DOHH2 (cell line): ENCODE results near the gene GPR183.
A peak's percentile ranks its signal among the peaks of the same experiment; 100 is the strongest.

ENCODE experiments used
- H3F3A ChIP-seq: fragments of 200-600 bp; sonication (generic), shearing (Covaris generic); 2 replicates; pipeline ENCODE4 v1.6.0; 2016; ENCODE audit warnings: antibody characterized with exemption, mild to moderate bottlenecking; ENCODE audit not compliant: control insufficient read depth, insufficient read depth
- H3K27ac ChIP-seq: fragments of 200-600 bp; sonication (generic); 2 replicates; pipeline ENCODE4 v1.5.1; 2014; ENCODE audit warnings: low read depth, mild to moderate bottlenecking, low read length, moderate library complexity
- H3K27me3 ChIP-seq: fragments of 200-600 bp; sonication (generic); 2 replicates; pipeline ENCODE4 v1.6.1; 2014; ENCODE audit warnings: mild to moderate bottlenecking, low read length, mixed read lengths; ENCODE audit not compliant: control insufficient read depth
- H3K36me3 ChIP-seq: fragments of 200-600 bp; sonication (generic); 2 replicates; pipeline ENCODE4 v1.6.1; 2014; ENCODE audit warnings: mild to moderate bottlenecking, low read length, moderate library complexity, mixed read lengths; ENCODE audit not compliant: control insufficient read depth
- H3K4me1 ChIP-seq: fragments of 200-600 bp; sonication (generic); 2 replicates; pipeline ENCODE4 v1.6.1; 2014; ENCODE audit warnings: mild to moderate bottlenecking, low read length, mixed read lengths; ENCODE audit not compliant: control insufficient read depth
- H3K4me2 ChIP-seq: fragments of 200-600 bp; sonication (generic); 2 replicates; pipeline ENCODE4 v1.6.0; 2014; ENCODE audit warnings: mild to moderate bottlenecking, low read length, moderate library complexity
- H3K4me3 ChIP-seq: fragments of 200-600 bp; sonication (generic); 2 replicates; pipeline ENCODE4 v1.5.1; 2014; ENCODE audit warnings: mild to moderate bottlenecking, low read length, mixed read lengths
- H3K79me2 ChIP-seq: fragments of 200-600 bp; sonication (generic); 2 replicates; pipeline ENCODE4 v1.6.1; 2014; ENCODE audit warnings: mild to moderate bottlenecking, low read length, mixed read lengths; ENCODE audit not compliant: control insufficient read depth
- H3K9me2 ChIP-seq: fragments of 200-600 bp; sonication (generic); replicated peaks from 2 replicates; pipeline ENCODE4 v1.6.1; 2014; ENCODE audit warnings: mild to moderate bottlenecking, low read length, mixed read lengths; ENCODE audit not compliant: control insufficient read depth
- H3K9me3 ChIP-seq: fragments of 200-600 bp; sonication (generic); 2 replicates; pipeline ENCODE4 v1.6.1; 2014; ENCODE audit warnings: antibody characterized with exemption, low read length, mixed read lengths; ENCODE audit not compliant: control insufficient read depth, insufficient read depth
- H4K20me1 ChIP-seq: fragments of 200-600 bp; sonication (generic); 2 replicates; pipeline ENCODE4 v1.6.0; 2014; ENCODE audit warnings: low read depth, mild to moderate bottlenecking, antibody characterized with exemption, low read length, moderate library complexity; ENCODE audit not compliant: control insufficient read depth, insufficient read depth
- EZH2phosphoT487 ChIP-seq: fragments of 200-600 bp; sonication (generic); IDR thresholded peaks from 2 replicates; pipeline ENCODE4 v1.6.1; 2017; ENCODE audit warnings: borderline replicate concordance, mild to moderate bottlenecking, antibody characterized with exemption, low read length, moderate library complexity, mixed read lengths
- TF ChIP-seq, protein P1 (sequence below): fragments of 200-600 bp; sonication (generic); IDR thresholded peaks from one replicate; pipeline ENCODE4 v1.5.1; 2014; ENCODE audit warnings: antibody characterized with exemption, mild to moderate bottlenecking, low read depth, low read length; ENCODE audit not compliant: poor library complexity, severe bottlenecking

GPR183 gene

DNA sequence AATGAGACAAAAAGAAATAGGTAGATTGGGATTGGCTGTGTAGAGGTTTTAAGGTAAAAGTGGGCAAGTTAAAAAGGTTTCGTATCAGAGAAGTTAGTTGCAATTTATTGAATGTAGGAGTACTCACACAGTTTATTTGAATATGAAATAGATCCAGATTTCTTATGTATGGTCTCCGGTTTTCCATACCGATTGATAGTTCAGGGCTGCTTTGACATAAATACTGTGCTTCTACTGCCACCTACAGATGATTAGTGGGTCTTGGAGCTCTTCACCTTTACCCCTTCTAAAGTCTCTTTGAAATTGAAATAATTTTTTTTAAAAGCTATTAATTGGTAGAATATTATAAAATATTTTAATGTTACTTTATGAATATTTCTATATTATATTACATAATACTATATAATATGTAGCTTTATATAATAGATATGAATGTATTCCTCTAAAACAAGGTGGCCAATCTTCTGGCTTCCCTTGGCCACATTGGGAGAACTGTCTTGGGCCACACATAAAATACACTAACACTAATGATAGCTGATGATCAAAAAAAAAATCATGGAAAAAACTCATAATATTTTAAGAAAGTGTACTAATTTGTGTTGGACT is 41.3 kb downstream of the GPR183 start:
- peaks cover 51% of the 10 kb centered on the region for H3K4me1 ChIP-seq
- H4K20me1 ChIP-seq: peaks cover 10% of the 10 kb centered on the region
- peaks cover 8% of the 10 kb centered on the region for H3F3A ChIP-seq
- H3K4me3 ChIP-seq: no peak overlapping the region
- H3K4me2 ChIP-seq: no peak overlapping the region
- H3K79me2 ChIP-seq: no peaks in the 10 kb centered on the region
- no peaks in the 10 kb centered on the region for H3K27me3 ChIP-seq
- no peaks in the 10 kb centered on the region for H3K9me2 ChIP-seq
- peaks cover 16% of the 10 kb centered on the region; the same call in 1 of the 2 replicates for H3K36me3 ChIP-seq
- TF ChIP-seq, protein P1, sequence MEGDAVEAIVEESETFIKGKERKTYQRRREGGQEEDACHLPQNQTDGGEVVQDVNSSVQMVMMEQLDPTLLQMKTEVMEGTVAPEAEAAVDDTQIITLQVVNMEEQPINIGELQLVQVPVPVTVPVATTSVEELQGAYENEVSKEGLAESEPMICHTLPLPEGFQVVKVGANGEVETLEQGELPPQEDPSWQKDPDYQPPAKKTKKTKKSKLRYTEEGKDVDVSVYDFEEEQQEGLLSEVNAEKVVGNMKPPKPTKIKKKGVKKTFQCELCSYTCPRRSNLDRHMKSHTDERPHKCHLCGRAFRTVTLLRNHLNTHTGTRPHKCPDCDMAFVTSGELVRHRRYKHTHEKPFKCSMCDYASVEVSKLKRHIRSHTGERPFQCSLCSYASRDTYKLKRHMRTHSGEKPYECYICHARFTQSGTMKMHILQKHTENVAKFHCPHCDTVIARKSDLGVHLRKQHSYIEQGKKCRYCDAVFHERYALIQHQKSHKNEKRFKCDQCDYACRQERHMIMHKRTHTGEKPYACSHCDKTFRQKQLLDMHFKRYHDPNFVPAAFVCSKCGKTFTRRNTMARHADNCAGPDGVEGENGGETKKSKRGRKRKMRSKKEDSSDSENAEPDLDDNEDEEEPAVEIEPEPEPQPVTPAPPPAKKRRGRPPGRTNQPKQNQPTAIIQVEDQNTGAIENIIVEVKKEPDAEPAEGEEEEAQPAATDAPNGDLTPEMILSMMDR: peak; percentile 55
- no peak for TF ChIP-seq EZH2phosphoT487
- H3K9me3 ChIP-seq: no peaks in the 10 kb centered on the region
- H3K27ac ChIP-seq: no peak overlapping the region

DNA sequence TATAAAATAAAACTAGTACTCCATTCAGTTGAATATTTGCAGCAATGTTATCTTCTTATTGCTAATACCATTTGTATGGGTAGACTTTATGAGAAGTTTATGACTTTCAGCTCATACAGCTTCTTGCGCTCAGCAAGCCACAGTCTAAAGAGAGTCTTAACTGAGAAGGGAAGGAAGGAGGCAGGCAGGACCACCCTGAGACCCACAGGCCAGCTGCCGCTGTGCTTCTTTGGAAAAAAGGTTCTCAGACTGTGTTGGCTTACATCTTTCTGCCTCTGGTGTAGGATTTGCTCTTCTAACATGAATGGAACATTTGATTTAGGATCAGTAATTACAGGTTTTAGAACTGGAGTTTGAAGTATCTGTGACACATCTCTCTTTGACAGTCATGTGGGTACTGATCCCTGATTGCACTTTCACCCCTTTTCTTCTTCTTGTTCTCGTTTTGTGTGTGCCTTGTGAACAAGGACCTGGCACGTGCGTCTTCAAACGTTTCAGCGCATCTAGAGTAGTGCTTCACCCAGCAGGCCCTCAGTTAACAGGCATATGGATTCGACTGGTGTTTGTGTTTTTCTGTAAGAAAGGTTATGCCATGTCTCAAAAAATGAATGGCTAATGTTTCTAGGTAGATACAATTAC is 41.9 kb downstream of the GPR183 start:
- Histone ChIP-seq H3F3A (peaks cover 8% of the 10 kb centered on the region), H4K20me1 (peaks cover 7% of the 10 kb centered on the region), H3K4me1 (peaks cover 51% of the 10 kb centered on the region), H3K27me3 (no peaks in the 10 kb centered on the region), H3K27ac (no peak overlapping the region), H3K4me3 (no peak overlapping the region), H3K9me2 (no peaks in the 10 kb centered on the region), H3K36me3 (peaks cover 16% of the 10 kb centered on the region; the same call in 1 of the 2 replicates), H3K79me2 (peaks cover under 1% of the 10 kb centered on the region), H3K9me3 (no peaks in the 10 kb centered on the region), H3K4me2 (no peak overlapping the region)
- no peak for TF ChIP-seq EZH2phosphoT487
- TF ChIP-seq, protein P1: no peak

DNA sequence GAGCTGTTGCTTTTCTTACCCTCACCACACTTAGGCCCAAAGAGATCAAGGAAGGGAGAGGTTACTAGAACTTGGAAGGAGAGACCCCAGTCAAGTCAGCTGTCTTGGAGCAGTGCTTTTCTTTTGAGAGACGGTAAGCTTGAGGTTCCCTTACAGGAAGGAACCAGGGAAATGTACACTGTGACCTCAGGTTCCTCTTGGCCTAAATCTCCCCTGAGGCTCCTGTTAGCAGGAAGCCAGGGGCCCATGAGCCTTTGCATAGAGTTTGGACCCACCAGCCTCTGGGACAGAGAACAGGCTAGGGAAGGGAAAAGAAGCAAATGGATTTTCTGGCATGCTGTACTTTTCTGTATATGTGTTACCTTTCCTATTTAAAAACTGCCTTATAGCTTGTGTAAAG is 43.1 kb downstream of the GPR183 start:
- Histone ChIP-seq H3K79me2 (peaks cover 8% of the 10 kb centered on the region), H3K27me3 (no peaks in the 10 kb centered on the region), H3K4me1 (peaks cover 60% of the 10 kb centered on the region), H3K4me3 (no peak overlapping the region), H3K36me3 (peaks cover 25% of the 10 kb centered on the region), H3F3A (peaks cover 10% of the 10 kb centered on the region), H3K9me2 (no peaks in the 10 kb centered on the region), H3K27ac (no peak overlapping the region), H4K20me1 (peaks cover 7% of the 10 kb centered on the region), H3K9me3 (no peaks in the 10 kb centered on the region), H3K4me2 (peak overlapping the region; percentile 27)
- no peak for TF ChIP-seq EZH2phosphoT487
- TF ChIP-seq, protein P1: no peak
